HL-60/S4 treated with retinoic acid at 250 ng/mL for 4 days and 3 days (cell line): ENCODE results near the gene WFDC2.
"Not testable (repeated sequence)": the region's sequence is repeated elsewhere in the genome, so short reads cannot be mapped to it uniquely, and the experiment has no call there.

Experiments used
- in situ Hi-C: fragments of 300-500 bp; cut with MboI; formaldehyde crosslinking; loops from 2 replicates; pipeline ENCODE4 v1.7.0; 2022; ENCODE audit warnings: low sequenced_read_pairs

The WFDC2 gene

GRCh38 chr20:45450097-45450818 lies 19.3 kb upstream of the WFDC2 start:
- in situ Hi-C loops: no loop called here

- in situ Hi-C loops: no loop called here
Measured at GRCh38 chr20:45452238-45452637, 17.3 kb upstream of the WFDC2 start.

DNA sequence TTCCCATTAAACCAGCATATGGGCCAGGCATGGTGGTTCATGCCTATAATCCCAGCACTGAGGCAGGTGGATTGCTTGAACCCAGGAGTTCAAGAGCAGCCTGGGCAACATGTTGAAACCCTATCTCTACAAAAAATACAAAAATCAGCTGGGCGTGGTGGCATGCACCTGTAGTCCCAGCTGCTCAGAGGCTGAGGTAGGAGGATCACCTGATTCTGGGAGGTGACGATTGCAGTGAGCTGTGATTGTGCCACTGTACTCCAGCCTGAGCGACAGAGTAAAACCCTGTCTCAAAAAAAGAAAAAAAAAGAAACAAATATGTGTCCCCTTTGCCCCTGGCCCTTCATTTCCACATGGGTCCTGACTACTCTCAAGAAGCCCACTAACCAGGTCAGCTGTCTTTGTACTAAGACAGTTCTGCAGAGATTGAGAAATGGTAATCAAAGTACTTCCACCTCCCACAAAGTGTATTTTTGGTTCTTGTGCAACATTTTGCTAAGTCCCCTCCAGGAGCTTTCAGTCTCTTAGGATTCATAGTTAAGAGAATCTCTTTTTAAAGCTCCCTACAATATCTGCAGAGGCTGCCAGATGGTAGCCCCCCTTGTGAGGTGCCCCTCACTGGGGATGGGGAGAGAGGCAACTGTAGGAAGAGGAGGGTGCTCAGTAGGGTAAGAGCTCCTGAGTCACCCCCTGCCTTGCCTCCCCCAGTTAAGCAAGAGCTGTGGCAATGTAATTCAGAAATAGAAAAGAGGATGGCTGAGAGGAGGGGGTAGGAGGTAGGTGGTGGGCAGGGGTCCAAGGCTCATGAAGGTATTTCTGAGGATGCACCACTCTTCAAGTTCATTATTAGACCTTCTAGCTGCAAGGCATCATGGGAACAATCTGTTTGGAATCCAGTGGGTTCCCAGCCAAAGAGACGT lies 16.5 kb upstream of the WFDC2 start:
- in situ Hi-C loops: no loop called here

GRCh38 chr20:45456632-45457031 lies 12.9 kb upstream of the WFDC2 start:
- in situ Hi-C loops: no loop called here

DNA sequence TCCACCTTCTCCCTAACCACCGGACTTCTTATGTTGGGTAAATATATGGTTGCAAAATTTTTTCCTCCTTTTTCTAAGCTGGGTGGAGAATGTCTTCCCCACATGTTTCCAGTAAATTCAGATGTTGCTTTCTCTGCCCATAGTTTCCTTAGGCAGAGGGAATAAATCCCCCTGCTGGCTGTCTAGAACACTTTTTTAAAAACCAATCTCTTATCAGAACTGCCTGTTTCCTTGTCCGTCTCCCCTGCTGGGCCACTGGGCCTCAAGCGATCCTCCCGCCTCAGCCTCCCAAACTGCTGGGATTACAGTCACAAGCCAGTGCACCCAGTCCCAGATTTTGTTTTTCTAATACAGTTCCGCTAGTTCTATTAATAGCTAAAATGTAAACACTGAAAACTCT lies 9.9 kb upstream of the WFDC2 start:
- in situ Hi-C loops: no loop called here

GRCh38 chr20:45461225-45461624 lies 8.3 kb upstream of the WFDC2 start:
- in situ Hi-C loops: no loop called here

GRCh38 chr20:45462711-45463509 lies 6.6 kb upstream of the WFDC2 start:
- in situ Hi-C loops: no loop called here

DNA sequence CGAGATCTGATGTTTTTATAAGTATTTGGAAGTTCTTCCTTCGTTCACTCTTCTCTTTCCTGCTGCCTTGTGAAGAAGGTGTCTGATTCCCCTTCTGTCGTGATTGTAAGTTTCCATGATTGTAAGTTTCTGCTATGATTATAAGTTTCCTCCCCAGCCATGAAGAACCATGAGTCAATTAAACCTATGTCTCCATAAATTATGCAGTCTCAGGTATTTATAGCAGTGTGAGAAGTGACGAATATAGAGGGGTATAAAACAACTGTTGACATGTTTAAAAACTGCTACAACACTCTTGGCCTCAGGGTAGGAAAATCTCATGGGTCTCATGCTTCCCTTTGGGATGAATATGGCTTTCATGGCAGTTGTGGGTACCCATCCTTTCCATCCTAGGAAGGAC lies 5.8 kb upstream of the WFDC2 start:
- in situ Hi-C loops: no loop called here

GRCh38 chr20:45465491-45466266 lies 3.9 kb upstream of the WFDC2 start:
- in situ Hi-C loops: no loop called here

GRCh38 chr20:45467172-45467571 lies 2.4 kb upstream of the WFDC2 start:
- in situ Hi-C loops: no loop called here

DNA sequence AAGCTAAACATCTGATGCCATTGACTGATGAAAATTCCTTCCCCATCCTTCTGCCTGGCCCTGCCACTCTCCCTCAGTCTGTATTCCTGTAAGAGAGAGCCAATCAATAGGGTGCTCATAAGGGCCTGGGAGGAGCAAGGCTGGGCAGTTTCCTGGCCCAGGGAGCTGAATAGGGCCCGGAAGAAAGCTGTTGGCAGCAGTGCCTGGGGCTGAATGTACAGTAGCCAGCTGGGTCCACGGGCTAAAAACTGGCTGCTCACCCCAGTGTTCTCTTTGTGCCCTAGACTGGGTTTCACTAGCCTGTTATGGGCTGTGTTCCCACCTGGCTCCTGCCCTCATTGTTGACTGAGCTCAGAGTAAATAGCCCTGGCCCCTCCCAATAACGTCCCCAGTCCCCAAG lies 1.7 kb upstream of the WFDC2 start:
- in situ Hi-C loops: no loop called here

DNA sequence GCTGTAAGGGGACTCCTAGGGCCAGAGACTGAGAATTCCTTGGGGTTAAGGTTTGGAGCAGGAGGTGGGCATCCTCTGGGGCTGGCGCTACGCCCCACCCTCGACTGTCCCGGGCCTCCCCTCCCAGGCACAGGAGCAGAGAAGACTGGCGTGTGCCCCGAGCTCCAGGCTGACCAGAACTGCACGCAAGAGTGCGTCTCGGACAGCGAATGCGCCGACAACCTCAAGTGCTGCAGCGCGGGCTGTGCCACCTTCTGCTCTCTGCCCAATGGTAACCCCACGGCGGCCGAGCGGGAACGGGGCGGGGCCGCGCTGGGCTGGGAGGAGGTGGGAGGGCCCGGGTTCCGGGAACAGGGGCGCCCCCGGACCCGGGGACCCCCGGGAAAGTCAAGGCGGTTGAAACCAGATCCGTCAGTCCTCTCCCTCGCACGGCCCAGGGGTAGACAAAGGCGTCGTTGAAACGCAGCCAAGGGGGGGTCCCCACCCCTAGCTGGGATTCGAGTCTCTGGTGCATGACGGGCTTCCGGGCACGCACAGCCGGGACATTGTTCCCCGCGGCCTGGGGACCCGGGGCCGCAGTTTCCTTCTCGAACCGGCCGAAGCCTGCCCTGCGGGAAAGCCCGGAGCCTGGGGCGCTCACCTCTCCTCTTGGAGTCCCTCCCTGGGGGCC lies 844 bp downstream of the WFDC2 start:
- in situ Hi-C loops: no loop called here

DNA sequence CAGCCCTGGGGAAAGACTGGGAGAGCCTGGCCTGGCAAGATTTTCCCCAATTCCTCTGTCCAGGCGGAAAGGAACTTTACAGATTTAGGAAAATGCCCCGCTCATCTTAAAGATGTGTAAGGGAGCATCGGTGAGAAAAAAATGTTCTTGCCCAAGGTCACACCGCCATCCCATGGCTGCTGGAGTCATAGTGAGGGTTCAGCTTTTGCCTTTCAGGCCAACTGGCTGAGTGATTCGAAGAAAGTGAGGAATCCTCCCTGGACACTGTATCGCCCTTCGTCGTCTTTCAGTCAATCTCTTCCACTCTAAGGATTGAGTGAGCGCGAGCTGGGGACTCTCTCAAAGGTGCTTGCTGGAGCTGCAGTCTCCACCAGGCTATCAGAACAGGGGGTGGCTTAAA lies 1.4 kb downstream of the WFDC2 start:
- in situ Hi-C loops: no loop called here

DNA sequence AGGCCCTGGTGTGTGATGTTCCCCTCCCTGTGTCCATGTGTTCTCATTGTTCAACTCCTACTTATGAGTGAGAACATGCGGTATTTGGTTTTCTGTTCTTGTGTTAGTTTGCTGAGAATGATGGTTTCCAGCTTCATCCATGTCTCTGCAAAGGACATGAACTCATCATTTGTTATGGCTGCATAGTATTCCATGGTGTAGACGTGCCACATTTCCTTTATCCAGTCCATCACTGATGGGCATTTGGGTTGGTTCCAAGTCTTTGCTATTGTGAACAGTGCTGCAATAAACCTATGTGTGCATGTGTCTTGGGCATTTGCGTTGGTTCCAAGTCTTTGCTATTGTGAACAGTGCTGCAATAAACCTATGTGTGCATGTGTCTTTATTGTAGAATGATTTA lies 2.7 kb downstream of the WFDC2 start:
- in situ Hi-C loops: not testable (repeated sequence)

GRCh38 chr20:45477530-45478148 lies 8.1 kb downstream of the WFDC2 start:
- in situ Hi-C loops: not testable (repeated sequence)

- in situ Hi-C loops: no loop called here
Measured at GRCh38 chr20:45479822-45480221, 10.3 kb downstream of the WFDC2 start.

GRCh38 chr20:45484676-45485075 lies 15.1 kb downstream of the WFDC2 start:
- in situ Hi-C loops: no loop called here

DNA sequence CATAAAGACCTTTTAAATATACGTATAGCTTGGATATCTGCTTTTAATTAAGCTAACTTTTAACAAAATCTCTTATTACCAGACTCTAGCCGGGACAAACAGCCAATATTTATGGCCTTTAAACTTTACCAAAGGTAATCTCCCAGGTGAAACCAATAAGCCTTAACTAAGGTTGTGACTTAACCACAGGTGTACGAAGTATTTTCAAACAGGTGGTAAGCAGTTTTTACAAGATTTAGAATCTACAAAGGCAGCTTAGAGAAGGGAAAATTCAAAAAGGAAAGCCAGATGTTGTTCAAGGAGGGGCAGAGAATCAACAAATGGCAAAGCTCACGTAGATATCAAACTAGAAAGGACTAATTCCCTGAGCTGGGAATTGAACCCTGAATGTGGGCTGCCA lies 15.8 kb downstream of the WFDC2 start:
- in situ Hi-C loops: no loop called here

GRCh38 chr20:45487231-45487635 lies 17.7 kb downstream of the WFDC2 start:
- in situ Hi-C loops: no loop called here

DNA sequence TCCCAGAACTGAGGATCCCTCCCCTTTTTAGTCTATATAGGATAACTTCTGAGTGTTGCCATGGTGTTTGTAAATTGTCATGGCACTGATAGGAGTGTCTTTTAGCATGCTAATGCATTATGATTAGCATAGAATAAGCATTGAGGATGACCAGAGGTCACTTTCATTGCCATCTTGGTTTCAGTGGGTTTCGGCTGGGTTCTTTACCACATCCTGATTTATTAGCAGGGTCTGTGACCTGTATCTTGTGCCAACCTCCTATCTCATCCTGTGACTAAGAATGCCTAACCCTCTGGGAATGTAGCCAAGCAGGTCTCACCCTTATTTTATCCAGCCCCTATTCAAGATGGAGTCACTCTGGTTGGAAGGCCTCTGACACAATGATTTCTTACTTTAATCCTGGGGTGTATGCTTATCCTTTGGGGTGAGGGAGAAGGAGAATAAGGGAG lies 19.6 kb downstream of the WFDC2 start:
- in situ Hi-C loops: no loop called here
